ENCODE data around the gene ME3.

DNA sequence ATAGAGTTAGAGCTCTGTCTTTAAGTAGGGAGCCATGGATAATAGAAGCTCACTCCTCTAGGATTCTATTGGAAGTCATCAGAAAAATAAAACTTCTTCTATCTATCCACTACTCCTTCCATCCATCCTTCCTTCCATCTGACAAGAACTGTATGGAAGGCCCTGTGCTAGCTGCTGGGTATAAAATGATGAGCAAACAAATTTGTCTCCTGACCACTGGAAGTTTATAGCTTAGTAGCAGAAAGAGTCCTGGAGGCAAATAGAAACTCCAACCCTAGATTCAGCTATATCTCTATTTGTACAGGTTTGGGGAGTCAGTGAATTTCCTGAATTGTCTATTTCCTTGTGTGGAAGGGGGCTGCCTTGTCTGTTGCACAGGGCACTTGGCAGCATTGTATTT is 136.6 kb downstream of the ME3 start:
- TF ChIP-seq, protein P1, sequence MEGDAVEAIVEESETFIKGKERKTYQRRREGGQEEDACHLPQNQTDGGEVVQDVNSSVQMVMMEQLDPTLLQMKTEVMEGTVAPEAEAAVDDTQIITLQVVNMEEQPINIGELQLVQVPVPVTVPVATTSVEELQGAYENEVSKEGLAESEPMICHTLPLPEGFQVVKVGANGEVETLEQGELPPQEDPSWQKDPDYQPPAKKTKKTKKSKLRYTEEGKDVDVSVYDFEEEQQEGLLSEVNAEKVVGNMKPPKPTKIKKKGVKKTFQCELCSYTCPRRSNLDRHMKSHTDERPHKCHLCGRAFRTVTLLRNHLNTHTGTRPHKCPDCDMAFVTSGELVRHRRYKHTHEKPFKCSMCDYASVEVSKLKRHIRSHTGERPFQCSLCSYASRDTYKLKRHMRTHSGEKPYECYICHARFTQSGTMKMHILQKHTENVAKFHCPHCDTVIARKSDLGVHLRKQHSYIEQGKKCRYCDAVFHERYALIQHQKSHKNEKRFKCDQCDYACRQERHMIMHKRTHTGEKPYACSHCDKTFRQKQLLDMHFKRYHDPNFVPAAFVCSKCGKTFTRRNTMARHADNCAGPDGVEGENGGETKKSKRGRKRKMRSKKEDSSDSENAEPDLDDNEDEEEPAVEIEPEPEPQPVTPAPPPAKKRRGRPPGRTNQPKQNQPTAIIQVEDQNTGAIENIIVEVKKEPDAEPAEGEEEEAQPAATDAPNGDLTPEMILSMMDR (conservative IDR thresholded peaks at IDR 0.05; ENCODE audit: low read depth, low read length) = no peak
- TF ChIP-seq EZH2phosphoT487 (IDR thresholded peaks at IDR 0.05; ENCODE audit: borderline replicate concordance, low read length) (no peak), EZH2 (IDR thresholded peaks at IDR 0.05; ENCODE audit: low read length, unreplicated experiment) (no peak)
